Nucleus accumbens (tissue), 56 donors: ENCODE data around the gene TMC7.
A peak's percentile ranks its signal among the peaks of the same experiment; 100 is the strongest.
"Not testable (repeated sequence)": the region's sequence is repeated elsewhere in the genome, so short reads cannot be mapped to it uniquely, and the experiment has no call there.

Experiments used
- DNase-seq, 56 donors: peaks; one replicate each; lab custom pipeline; 2025; lab: John Stamatoyannopoulos, UW

TMC7 gene

GRCh38 chr16:18983565-18984434 lies at the start of gene TMC7:
TMC7 (plus strand) TSS chr16:18983934; CDS start chr16:18984064, 130 bp downstream.
- DNase-seq: peak; percentile 12 to 94 (median 81)

- no peak for DNase-seq
Measured at GRCh38 chr16:18936727-18937340, 46.9 kb upstream of the TMC7 start.

DNA sequence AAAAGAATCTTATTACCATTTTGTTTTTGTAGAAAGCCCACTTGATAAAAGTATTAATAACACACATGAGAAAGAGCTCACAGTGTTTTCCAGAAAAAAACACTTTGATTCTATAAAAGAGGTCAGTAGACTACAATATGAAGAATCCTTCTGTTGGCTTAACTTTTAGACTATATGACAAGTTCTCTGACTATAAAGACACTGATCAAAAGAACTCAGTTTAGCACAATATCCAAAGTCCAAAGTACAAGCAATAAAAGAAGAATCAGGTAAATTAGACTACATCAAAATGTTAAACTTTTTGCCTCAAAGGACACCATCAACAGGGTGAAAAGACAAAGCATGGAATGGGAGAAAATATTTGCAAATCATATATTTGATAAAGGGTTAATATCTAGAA lies 46.3 kb upstream of the TMC7 start:
- DNase-seq: no peak

- no peak for DNase-seq
Measured at GRCh38 chr16:18938986-18939385, 44.7 kb upstream of the TMC7 start.

GRCh38 chr16:18941471-18941870 lies 42.3 kb upstream of the TMC7 start:
- DNase-seq: no peak

GRCh38 chr16:18942061-18942460 lies 41.7 kb upstream of the TMC7 start:
- no peak for DNase-seq

DNA sequence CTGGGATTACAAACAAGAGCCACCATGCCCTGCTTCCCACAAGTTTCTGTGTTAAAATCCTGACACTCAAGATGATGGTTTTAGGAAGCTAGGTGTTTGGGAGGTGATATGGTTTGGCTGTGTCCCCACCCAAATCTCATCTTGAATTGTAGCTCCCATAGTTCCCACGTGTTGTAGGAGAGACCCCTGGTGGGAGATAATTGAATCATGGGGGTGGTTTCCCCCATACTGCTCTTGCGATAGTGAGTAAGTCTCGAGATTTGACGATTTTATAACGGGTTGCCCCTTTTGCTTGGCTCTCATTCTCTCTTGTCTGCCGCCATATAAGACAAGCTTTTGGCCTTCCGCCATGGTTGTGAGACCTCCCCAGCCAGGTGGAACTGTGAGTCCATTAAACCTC lies 40.3 kb upstream of the TMC7 start:
- no peak for DNase-seq

DNA sequence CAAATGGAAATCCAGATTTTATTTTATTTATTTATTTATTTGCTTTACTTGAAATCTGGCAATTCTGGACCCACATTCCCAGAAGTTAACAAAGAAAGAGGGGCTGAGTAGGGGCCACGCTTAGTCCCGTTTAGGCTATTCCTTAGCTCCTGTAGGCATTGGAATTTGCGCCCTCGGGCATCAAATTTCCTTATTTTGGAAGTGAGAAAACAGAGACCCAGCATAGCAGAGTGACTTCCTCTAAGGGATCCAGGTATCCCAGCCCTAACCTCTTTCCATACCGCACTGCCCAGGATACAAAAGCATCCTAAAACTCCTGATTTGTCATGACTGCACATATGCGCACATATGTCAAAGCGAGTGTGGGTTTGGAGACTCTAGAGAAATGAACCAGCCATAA lies 38.5 kb upstream of the TMC7 start:
- DNase-seq: no peak

DNA sequence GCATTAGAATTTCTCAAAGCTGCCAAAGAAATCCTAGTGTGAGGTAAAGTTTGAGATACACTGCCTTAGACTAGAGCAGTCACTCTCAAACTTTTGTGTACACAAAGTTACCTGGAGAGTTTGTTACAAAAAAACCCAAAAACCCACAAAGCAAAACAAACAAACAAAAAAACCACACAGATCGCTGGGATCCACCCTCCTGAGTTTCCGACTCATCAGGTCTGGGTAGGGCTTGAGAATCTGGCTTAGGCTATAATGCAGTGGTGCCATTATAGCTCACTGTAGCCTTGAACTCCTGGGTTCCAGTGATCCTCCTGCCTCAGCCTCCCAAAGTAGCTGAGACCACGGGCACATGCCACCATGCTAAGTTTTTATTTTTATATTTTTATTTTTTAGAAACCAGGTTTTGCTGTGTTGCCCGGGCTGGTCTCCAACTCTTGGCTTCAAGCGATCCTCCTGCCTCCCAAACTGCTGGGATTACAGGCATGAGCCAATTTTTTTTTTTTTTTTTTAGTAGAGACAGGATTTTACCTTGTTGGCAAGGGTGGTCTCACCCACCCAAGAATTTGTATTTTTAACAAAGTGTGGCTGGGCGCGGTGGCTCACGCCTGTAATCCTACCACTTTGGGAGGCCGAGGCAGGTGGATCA lies 35.2 kb upstream of the TMC7 start:
- no peak for DNase-seq

DNA sequence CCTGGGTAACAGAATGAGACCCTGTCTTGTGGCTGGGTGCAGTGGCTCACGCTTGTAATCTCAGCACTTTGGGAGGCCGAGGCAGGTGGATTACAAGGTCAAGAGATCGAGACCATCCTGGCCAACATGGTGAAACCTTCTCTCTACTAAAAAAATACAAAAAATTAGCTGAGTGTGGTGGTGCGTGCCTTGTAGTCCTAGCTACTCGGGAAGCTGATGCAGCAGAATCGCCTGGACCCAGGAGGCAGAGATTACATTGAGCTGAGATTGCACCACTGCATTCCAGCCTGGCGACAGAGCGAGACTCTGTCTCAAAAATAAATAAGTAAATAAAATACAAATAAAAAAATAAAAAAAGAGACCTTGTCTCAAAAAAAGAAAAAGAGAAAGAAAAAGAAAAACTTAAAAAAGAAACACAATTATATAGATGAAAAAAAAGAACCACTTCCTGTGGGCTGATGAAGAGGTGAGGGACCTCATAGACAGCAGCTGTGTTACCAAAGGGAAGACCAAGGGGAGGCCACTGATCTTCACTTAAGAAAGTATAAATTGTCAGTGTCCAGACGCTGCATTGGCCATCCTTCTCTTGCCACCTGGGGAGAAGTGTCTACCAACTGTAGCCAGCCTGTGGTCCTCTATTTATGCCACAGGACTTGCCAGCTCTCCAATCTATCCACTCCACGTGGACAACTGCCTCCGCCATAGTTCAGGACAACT lies 33.1 kb upstream of the TMC7 start:
- no peak for DNase-seq

DNA sequence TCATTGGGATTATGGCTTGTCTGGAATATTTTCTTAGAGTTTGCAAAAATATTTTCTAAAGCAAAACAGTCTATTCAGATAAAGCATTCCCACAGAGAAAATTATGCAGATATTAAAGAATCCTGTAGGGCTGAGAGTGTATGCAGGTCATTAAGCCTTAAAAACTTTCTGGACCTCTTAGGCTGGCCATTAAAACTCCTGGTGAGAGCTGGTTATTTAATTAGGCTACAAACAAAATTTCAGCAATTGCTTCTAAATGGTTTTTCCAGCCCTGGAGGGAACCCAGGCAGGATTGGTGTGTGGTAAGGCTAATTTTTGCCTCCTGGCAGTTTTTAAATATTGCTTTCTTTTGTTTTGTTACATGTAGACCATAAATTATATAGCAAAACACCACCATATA lies 30.2 kb upstream of the TMC7 start:
- DNase-seq: no peak

DNA sequence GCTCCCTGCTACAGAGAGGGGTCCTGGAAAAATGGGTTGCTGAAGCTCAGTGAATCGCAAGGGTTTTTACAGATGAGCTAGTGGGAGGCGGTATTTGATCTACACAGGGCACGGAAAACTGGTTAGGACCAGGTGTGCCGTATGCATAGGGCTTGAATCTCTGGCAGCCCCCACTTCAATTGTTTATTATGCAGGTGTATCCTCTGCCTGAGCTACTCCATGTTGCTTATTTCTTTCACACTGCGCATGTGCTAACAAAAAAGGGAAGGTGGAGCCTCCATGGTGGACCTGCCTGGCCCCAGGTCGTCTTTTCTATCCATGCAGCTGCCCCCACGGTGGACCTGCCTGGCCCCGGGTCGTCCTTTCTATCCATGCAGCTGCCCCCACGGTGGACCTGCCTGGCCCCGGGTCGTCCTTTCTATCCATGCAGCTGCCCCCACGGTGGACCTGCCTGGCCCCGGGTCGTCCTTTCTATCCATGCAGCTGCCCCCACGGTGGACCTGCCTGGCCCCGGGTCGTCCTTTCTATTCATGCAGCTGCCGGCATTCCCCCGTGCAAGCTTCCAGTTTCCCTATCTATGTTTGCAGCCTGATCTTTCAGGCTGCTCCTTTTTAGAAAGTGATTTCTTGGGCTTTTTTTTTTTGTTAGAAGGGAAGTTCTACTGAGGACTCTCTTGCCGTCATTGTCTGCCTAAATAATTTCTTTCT lies 27.7 kb upstream of the TMC7 start:
- DNase-seq: not testable (repeated sequence)

DNA sequence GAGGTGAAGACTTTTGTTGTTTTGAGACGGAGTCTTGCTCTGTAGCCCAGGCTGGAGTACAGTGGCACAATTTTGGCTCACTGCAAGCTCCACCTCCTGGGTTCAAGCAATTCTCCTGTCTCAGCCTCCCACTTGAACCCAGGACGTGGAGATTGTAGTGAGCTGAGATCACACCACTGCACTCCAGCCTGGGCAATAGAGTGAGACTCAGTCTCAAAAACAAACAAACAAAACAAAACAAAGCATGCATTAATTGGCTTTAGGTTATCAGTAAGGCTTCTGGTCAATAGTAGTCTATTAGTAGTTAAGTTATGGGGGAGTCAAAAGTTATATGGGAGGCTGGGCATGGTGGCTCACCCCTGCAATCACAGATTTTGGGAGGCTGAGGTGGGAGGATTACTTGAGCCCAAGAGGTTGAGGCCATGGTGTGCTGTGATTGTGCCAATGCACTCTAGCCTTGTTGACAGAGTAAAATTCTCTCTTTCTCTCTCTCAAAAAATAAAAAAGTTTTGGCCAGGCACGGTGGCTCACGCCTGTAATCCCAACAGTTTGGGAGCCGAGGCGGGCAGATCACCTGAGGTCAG lies 27.0 kb upstream of the TMC7 start:
- not testable (repeated sequence) for DNase-seq

- DNase-seq: no peak
Measured at GRCh38 chr16:18958621-18959029, 25.1 kb upstream of the TMC7 start.

- no peak for DNase-seq
Measured at GRCh38 chr16:18959031-18959505, 24.7 kb upstream of the TMC7 start.

DNA sequence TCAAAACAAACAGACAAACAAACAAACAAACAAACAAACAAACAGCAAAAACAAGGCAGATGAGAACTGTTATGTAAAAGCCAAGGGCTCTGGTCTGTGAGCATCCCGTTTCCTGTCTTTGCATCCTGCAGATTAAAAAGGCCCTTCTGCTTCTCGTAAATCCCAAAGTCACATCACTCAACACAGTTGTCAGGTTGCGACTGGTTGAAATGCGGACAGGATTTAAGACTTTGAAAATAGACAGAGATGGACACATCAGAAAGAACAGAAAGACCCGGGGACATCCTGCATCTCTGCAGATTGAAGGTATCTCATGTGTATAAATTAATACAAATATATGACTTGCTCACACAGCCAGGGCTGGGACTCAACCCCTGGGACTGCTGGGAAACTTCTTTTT lies 18.2 kb upstream of the TMC7 start:
- no peak for DNase-seq

- DNase-seq: no peak
Measured at GRCh38 chr16:18966791-18967190, 16.9 kb upstream of the TMC7 start.

- peak in 55 of 56 donors; percentile 14 to 95 (median 74) for DNase-seq
Measured at GRCh38 chr16:18969050-18969854, 14.5 kb upstream of the TMC7 start.

GRCh38 chr16:18969855-18970240 lies 13.9 kb upstream of the TMC7 start:
- no peak for DNase-seq
